GM23248 (cell line): ENCODE measurements around the gene PAK6. TPM values are rescaled to one million over a fixed set of nuclear protein-coding genes. Genes with fewer than 3 reads are reported as not detected.

Experiments used
- DNase-seq: peaks from one replicate; pipeline ENCODE4 v3.0.0-alpha.2; 2015
- H2AFZ ChIP-seq: fragments of 200-600 bp; sonication (generic); 2 replicates; pipeline ENCODE4 v1.6.1; 2016; ENCODE audit warnings: antibody characterized with exemption
- H3F3A ChIP-seq: fragments of 200-600 bp; sonication (generic); 2 replicates; pipeline ENCODE4 v1.6.1; 2016; ENCODE audit warnings: mild to moderate bottlenecking, antibody characterized with exemption, mixed run types; ENCODE audit not compliant: insufficient read depth
- H3K27ac ChIP-seq: fragments of 200-600 bp; sonication (generic); 2 replicates; pipeline ENCODE4 v1.5.1; 2016; ENCODE audit warnings: mild to moderate bottlenecking
- H3K27me3 ChIP-seq: fragments of 200-600 bp; sonication (generic); replicated peaks from 2 replicates; pipeline ENCODE4 v1.6.1; 2016; ENCODE audit warnings: mild to moderate bottlenecking; ENCODE audit not compliant: insufficient read depth
- H3K36me3 ChIP-seq: fragments of 200-600 bp; sonication (generic); 2 replicates; pipeline ENCODE4 v1.6.1; 2016; ENCODE audit warnings: low read depth, mild to moderate bottlenecking
- H3K4me1 ChIP-seq: fragments of 200-600 bp; sonication (generic); 2 replicates; pipeline ENCODE4 v1.6.1; 2016; ENCODE audit warnings: mild to moderate bottlenecking; ENCODE audit not compliant: insufficient read depth
- H3K4me2 ChIP-seq: fragments of 200-600 bp; sonication (generic); one replicate; pipeline ENCODE4 v1.6.1; 2016; ENCODE audit warnings: mild to moderate bottlenecking; ENCODE audit not compliant: unreplicated experiment
- H3K4me3 ChIP-seq: fragments of 200-600 bp; sonication (generic); 2 replicates; pipeline ENCODE4 v1.5.1; 2016; ENCODE audit warnings: mild to moderate bottlenecking
- H3K79me2 ChIP-seq: fragments of 200-600 bp; sonication (generic); 2 replicates; pipeline ENCODE4 v1.6.1; 2016; ENCODE audit warnings: mild to moderate bottlenecking; ENCODE audit not compliant: insufficient read depth
- H3K9ac ChIP-seq: fragments of 200-600 bp; sonication (generic); 2 replicates; pipeline ENCODE4 v1.6.1; 2016; ENCODE audit warnings: mild to moderate bottlenecking
- H3K9me2 ChIP-seq: fragments of 200-600 bp; sonication (generic); 2 replicates; pipeline ENCODE4 v1.6.1; 2016; ENCODE audit warnings: mixed run types, mild to moderate bottlenecking, moderate library complexity; ENCODE audit not compliant: insufficient read depth
- H3K9me3 ChIP-seq: fragments of 200-600 bp; sonication (generic); one replicate; pipeline ENCODE4 v1.6.1; 2017; ENCODE audit warnings: low read depth
- H4K20me1 ChIP-seq: fragments of 200-600 bp; sonication (generic); 2 replicates; pipeline ENCODE4 v1.6.0; 2016; ENCODE audit not compliant: insufficient read depth
- EZH2 ChIP-seq: fragments of 200-600 bp; sonication (generic); IDR thresholded peaks from 2 replicates; pipeline ENCODE4 v1.6.1; 2018; ENCODE audit warnings: antibody characterized with exemption, mild to moderate bottlenecking; ENCODE audit not compliant: insufficient read depth, poor library complexity, severe bottlenecking
- EZH2phosphoT487 ChIP-seq: fragments of 200-600 bp; sonication (generic); IDR thresholded peaks from 2 replicates; pipeline ENCODE4 v1.6.1; 2018; ENCODE audit warnings: antibody characterized with exemption, moderate library complexity, mild to moderate bottlenecking, low read depth; ENCODE audit not compliant: insufficient read depth
- WGBS, 2 experiments: methylation state at CpG; one replicate each; pipeline ENCODE4 v1.1.6; 2015 to 2017; ENCODE audit warnings: low lambda C conversion rate in 2 of 2, low coverage in 1 of 2; ENCODE audit errors: missing lambda C conversion rate in 2 of 2; 5-methylcytosine and 5-hydroxymethylcytosine counted together
- in situ Hi-C: fragments of 300-500 bp; cut with MboI; formaldehyde crosslinking; loops from 2 replicates; pipeline ENCODE4 v1.15.0; 2020
- polyA plus RNA-seq: library from polyadenylated mRNA; unstranded; fragments of >200 nt; fragmentation: Nextera tagmentation; extraction: Ambion mirVana; gene quantifications from 2 replicates; pipeline ENCODE4 v1.2.1, GENCODE V29; 2016
- total RNA-seq: library from RNA; depleted of rRNA; stranded (reverse); fragments of >200 nt; shearing (Covaris generic); gene quantifications from 2 replicates; pipeline ENCODE4 v1.2.3, GENCODE V29; 2014

Gene PAK6
- total and polyA plus RNA-seq, 2 experiments from 2014 or later, result not detected

DNA sequence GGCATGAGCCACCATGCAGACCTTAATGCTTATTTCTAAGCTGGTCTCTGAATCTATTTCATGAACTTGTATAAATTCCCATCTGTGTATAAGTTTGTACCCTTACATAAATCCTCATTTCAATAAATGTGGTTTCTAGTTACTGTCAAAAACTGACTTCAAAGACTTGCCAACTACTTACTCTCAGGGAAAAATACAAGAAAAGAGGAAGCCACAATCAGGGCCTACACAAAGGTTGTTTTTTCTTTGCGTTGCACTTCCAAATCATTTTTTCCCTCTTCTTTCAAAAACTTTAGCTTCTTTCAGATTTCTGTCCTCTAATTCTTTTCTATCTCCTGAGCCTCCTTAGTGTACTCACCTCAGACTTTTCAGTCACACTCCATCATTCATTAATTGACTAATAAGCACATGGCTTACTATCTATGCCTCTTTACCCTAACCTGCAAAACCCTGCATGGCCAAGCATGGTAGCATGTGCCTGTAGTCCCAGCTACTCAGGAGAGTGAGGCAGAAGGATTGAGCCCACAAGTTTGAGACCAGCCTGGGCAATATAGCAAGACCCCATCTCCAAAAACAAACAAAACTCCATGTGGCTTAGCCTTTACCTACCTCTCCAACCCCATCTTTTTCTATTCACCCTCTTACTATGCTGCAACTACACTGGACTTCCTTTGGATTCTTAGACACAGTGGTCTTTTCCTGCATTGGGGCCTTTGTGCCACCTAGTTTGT is 40.3 kb upstream of the PAK6 start:
- Histone ChIP-seq H3K4me1 (no peaks in the 10 kb centered on the region), H4K20me1 (no peaks in the 10 kb centered on the region), H3K9me2 (no peaks in the 10 kb centered on the region), H3F3A (no peaks in the 10 kb centered on the region), H3K4me3 (no peak overlapping the region), H3K9ac (no peak overlapping the region), H3K27me3 (no peaks in the 10 kb centered on the region), H3K27ac (no peak overlapping the region), H3K79me2 (peaks cover 10% of the 10 kb centered on the region; the same call in 1 of the 2 replicates), H2AFZ (no peak overlapping the region), H3K36me3 (peaks cover 4% of the 10 kb centered on the region; the same call in 1 of the 2 replicates), H3K9me3 (no peaks in the 10 kb centered on the region), H3K4me2 (no peak overlapping the region)
- no peak for DNase-seq
- no peak for TF ChIP-seq EZH2
- TF ChIP-seq EZH2phosphoT487, result no peak
- in situ Hi-C loops, result no loop called here
- 97 to 100% methylated on average over 1 of the region's 1 CpG for WGBS, 2 experiments

DNA sequence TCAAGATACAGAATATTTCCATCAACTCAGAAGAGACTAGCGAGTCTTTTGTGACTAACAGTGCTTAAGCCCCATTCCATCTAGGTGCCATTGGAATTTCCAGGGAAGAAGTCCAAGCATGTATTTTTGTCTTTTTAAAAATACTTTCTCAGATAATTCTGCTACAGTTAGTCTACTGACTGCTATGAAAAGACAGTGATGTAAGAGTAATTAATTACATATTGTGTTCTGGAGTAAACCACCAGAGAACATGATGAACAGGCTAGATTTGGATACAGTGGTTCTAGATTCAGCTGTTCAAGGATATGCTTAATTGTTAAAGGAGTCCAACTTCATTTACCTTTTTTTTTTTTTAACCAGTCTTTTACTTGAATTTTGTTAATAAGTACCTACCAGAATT is 34.8 kb upstream of the PAK6 start:
- Histone ChIP-seq H3K4me3 (no peak overlapping the region), H3F3A (no peaks in the 10 kb centered on the region), H3K4me1 (no peaks in the 10 kb centered on the region), H3K9me3 (no peaks in the 10 kb centered on the region), H3K9me2 (no peaks in the 10 kb centered on the region), H3K9ac (no peak overlapping the region), H3K36me3 (no peaks in the 10 kb centered on the region; the same call in 1 of the 2 replicates), H3K4me2 (no peak overlapping the region), H3K79me2 (no peaks in the 10 kb centered on the region), H4K20me1 (no peaks in the 10 kb centered on the region), H2AFZ (no peak overlapping the region), H3K27ac (no peak overlapping the region), H3K27me3 (no peaks in the 10 kb centered on the region)
- WGBS, 2 experiments, result 72 to 74% methylated on average over 1 of the region's 1 CpG
- DNase-seq, result no peak
- in situ Hi-C loops, result no loop called here
- TF ChIP-seq EZH2, result no peak
- no peak for TF ChIP-seq EZH2phosphoT487

DNA sequence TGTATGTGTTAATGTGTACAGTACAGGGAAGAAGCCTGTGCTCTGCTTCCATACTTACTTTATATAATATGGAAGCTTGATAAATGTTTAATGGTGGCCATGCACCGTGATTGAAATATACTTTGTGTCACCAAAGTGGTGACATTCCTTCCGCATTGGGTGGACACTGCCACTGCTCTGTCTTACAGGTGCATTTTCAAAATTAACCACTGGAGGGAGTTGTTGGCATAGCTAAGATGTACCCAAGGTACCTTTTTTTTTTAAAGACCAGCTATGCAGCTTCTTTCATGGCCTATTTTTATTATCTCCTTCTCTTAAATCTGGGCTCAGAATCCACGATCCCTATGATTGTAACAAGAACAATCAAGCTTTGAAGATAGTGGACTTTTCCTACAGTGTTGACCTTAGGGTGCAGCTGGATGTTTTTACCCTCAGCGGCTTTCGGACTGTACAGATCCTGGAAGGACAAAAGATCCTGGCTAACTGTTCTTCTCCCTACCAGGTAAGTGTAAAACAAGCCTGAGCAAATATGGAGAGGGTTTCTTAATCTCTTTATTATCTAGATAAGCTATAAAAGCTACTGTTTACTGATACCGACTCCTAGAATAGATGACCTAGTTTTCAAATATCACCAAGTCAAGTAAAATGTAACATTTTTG is 21.6 kb upstream of the PAK6 start:
- no peak overlapping the region for H3K9ac ChIP-seq
- H3K4me2 ChIP-seq, result no peak overlapping the region
- H3F3A ChIP-seq, result no peaks in the 10 kb centered on the region
- H3K9me3 ChIP-seq, result no peaks in the 10 kb centered on the region
- H3K27ac ChIP-seq, result no peak overlapping the region
- DNase-seq, result peak; percentile 70
- H3K9me2 ChIP-seq, result no peaks in the 10 kb centered on the region
- in situ Hi-C loops, result loop anchor here (10.0 kb wide), 1 partner anchor 172 kb away; no protein-coding TSS in a partner anchor
- peak overlapping the region; percentile 62 for H2AFZ ChIP-seq
- 51 to 53% methylated on average over 6 of the region's 6 CpGs for WGBS, 2 experiments
- no peak overlapping the region for H3K4me3 ChIP-seq
- no peaks in the 10 kb centered on the region for H3K27me3 ChIP-seq
- H4K20me1 ChIP-seq, result no peaks in the 10 kb centered on the region
- no peaks in the 10 kb centered on the region for H3K4me1 ChIP-seq
- no peaks in the 10 kb centered on the region for H3K79me2 ChIP-seq
- TF ChIP-seq EZH2phosphoT487 (no peak), EZH2 (no peak)
- 0 out of 2 replicates have a peak, but pooled peaks cover 6% of the 10 kb centered on the region for H3K36me3 ChIP-seq

DNA sequence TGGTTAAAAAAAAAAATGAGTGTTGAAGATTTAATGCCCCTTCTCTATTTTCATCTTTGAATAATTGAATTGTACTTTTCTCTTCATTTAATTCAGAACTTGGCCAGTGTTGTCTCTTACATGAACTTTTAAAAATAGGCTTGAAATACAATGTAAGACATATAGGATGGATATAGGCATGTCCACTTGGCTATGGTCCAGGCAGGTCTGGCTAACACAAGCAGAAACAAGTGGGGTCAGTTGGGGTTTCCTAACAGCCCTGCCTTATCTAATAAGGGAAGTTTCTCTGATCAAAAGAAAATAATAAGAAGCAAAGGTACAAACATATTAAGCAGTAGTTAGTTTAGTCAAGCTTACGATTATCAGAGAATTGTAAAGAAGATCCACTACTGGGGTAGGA is 19.1 kb upstream of the PAK6 start:
- Histone ChIP-seq H2AFZ (no peak overlapping the region), H3K4me3 (no peak overlapping the region), H3K36me3 (no peaks in the 10 kb centered on the region), H3K79me2 (no peaks in the 10 kb centered on the region), H3K27ac (no peak overlapping the region), H3K4me1 (no peaks in the 10 kb centered on the region), H3K4me2 (no peak overlapping the region), H3K9ac (no peak overlapping the region), H3F3A (no peaks in the 10 kb centered on the region), H4K20me1 (no peaks in the 10 kb centered on the region), H3K9me2 (no peaks in the 10 kb centered on the region), H3K27me3 (no peaks in the 10 kb centered on the region), H3K9me3 (no peaks in the 10 kb centered on the region)
- TF ChIP-seq EZH2 (no peak), EZH2phosphoT487 (no peak)
- WGBS, 2 experiments, result 100% methylated on average over 1 of the region's 1 CpG
- in situ Hi-C loops, result loop anchor here (10.0 kb wide), 1 partner anchor 175 kb away; no protein-coding TSS in a partner anchor
- DNase-seq, result no peak
